Measurements from ENCODE around the gene ZG16.
"Not testable (repeated sequence)": the region's sequence is repeated elsewhere in the genome, so short reads cannot be mapped to it uniquely, and the experiment has no call there.

The ZG16 gene

DNA sequence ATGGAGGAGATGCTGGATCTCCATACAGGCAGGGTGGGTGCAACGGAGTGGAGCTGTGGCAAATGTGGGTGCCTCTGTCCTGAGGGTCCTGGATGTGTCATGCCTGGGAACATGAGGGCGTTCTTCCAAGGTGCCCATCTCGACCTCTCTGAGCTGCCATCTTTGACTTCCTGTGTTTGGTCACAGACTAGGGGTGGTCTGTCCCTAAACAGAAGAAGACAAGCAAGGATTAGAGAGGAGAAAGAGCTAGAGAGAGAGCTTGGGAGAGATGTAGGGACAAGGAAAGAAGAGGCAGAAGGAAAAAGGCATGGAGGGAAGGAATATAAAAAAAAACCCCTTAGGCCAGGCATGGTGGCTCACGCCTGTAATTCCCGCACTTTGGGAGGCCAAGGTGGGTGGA lies 3.3 kb upstream of the ZG16 start:
- no peaks in the 10 kb centered on the region for H3K27me3 ChIP-seq
- no peaks in the 10 kb centered on the region for H3K4me1 ChIP-seq
- TF ChIP-seq, protein P1, sequence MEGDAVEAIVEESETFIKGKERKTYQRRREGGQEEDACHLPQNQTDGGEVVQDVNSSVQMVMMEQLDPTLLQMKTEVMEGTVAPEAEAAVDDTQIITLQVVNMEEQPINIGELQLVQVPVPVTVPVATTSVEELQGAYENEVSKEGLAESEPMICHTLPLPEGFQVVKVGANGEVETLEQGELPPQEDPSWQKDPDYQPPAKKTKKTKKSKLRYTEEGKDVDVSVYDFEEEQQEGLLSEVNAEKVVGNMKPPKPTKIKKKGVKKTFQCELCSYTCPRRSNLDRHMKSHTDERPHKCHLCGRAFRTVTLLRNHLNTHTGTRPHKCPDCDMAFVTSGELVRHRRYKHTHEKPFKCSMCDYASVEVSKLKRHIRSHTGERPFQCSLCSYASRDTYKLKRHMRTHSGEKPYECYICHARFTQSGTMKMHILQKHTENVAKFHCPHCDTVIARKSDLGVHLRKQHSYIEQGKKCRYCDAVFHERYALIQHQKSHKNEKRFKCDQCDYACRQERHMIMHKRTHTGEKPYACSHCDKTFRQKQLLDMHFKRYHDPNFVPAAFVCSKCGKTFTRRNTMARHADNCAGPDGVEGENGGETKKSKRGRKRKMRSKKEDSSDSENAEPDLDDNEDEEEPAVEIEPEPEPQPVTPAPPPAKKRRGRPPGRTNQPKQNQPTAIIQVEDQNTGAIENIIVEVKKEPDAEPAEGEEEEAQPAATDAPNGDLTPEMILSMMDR (IDR thresholded peaks at IDR 0.05; ENCODE audit: low read depth, low read length) = no peak
- no peaks in the 10 kb centered on the region for H3K9me3 ChIP-seq
- DNase-seq = no peak
- H3K4me3 ChIP-seq (ENCODE audit: low read depth, low read length) = no peak overlapping the region
- no peaks in the 10 kb centered on the region for H3K36me3 ChIP-seq

- peak; percentile 39 for DNase-seq
- TF ChIP-seq, protein P1 (IDR thresholded peaks at IDR 0.05; ENCODE audit: low read depth, low read length) = no peak
- H3K27me3 ChIP-seq = no peaks in the 10 kb centered on the region
- no peaks in the 10 kb centered on the region for H3K36me3 ChIP-seq
- no peaks in the 10 kb centered on the region for H3K9me3 ChIP-seq
- no peaks in the 10 kb centered on the region for H3K4me1 ChIP-seq
- no peak overlapping the region for H3K4me3 ChIP-seq (ENCODE audit: low read depth, low read length)
These were observed 2.2 kb upstream of the ZG16 start for GRCh38 chr16:29775742-29776408.

DNA sequence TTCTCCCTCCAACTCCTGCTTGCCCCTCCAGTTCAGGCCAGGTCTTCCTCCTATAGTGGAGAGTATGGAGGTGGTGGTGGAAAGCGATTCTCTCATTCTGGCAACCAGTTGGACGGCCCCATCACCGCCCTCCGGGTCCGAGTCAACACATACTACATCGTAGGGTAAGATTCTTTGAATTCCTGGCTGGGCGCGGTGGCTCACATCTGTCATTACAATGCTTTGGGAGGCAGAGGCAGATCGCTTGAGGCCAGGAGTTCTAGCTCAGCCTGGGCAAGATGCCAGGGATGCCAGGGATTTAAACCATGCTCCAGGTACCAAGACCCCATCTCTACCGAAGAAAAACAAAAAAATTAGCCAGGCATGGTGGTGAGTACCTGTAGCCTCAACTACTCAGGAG lies 1.4 kb downstream of the ZG16 start:
- Histone ChIP-seq H3K36me3 (no peaks in the 10 kb centered on the region), H3K27me3 (no peaks in the 10 kb centered on the region), H3K4me1 (no peaks in the 10 kb centered on the region), H3K9me3 (no peaks in the 10 kb centered on the region), H3K4me3 (ENCODE audit: low read depth, low read length) (no peak overlapping the region)
- DNase-seq = no peak
- TF ChIP-seq, protein P1 (IDR thresholded peaks at IDR 0.05; ENCODE audit: low read depth, low read length) = no peak

GRCh38 chr16:29783094-29783953 lies 5.3 kb downstream of the ZG16 start:
- not testable (repeated sequence) for H3K4me3 ChIP-seq (ENCODE audit: low read depth, low read length); DNase-seq; H3K4me1 ChIP-seq; H3K9me3 ChIP-seq; H3K27me3 ChIP-seq; H3K36me3 ChIP-seq

- no peaks in the 10 kb centered on the region for H3K9me3 ChIP-seq
- no peaks in the 10 kb centered on the region for H3K36me3 ChIP-seq
- H3K4me1 ChIP-seq = no peaks in the 10 kb centered on the region
- no peak for DNase-seq
- H3K27me3 ChIP-seq = no peaks in the 10 kb centered on the region
- TF ChIP-seq, protein P1 (IDR thresholded peaks at IDR 0.05; ENCODE audit: low read depth, low read length) = no peak
- H3K4me3 ChIP-seq (ENCODE audit: low read depth, low read length) = no peak overlapping the region
These were observed 6.1 kb downstream of the ZG16 start for GRCh38 chr16:29784157-29784556.

- Histone ChIP-seq H3K4me3 (ENCODE audit: low read depth, low read length) (no peak overlapping the region), H3K9me3 (no peaks in the 10 kb centered on the region), H3K27me3 (no peaks in the 10 kb centered on the region), H3K4me1 (no peaks in the 10 kb centered on the region), H3K36me3 (no peaks in the 10 kb centered on the region)
- DNase-seq = no peak
- TF ChIP-seq, protein P1 (IDR thresholded peaks at IDR 0.05; ENCODE audit: low read depth, low read length) = no peak
These were observed 6.9 kb downstream of the ZG16 start for GRCh38 chr16:29784901-29785500.

DNA sequence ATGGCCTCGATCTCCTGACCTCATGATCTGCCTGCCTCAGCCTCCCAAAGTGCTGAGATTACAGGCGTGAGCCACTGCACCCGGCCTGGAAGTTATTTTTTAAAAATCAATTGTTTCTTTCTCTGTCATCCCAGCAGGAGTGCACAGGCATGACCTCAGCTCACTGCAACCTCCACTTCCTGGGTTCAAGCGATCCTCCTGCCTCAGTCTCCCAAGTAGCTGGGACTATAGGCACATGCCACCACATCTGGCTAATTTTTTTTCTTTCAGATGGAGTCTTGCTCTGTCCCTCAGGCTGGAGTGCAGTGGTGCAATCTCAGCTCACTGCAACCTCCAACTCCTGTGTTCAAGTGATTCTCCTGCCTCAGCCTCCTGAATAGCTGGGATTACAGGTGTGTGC lies 9.1 kb downstream of the ZG16 start:
- H3K9me3 ChIP-seq; DNase-seq; H3K27me3 ChIP-seq; H3K4me3 ChIP-seq (ENCODE audit: low read depth, low read length); H3K36me3 ChIP-seq; H3K4me1 ChIP-seq: not testable (repeated sequence)
